Effector memory CD8-positive, alpha-beta T cell (primary cell): ENCODE measurements around the gene NALCN.

ENCODE experiments used
- ATAC-seq: fragments of 150-1000 bp; cut with Tn5 transposase; replicated peaks from 2 replicates; pipeline ENCODE4 v1.10.0; 2021; ENCODE audit warnings: mild to moderate bottlenecking, moderate library complexity
- DNase-seq, 3 experiments: peaks; one replicate each; pipeline ENCODE4 v3.0.0; 2021
- H3K27ac Mint-ChIP-seq, 2 donors: one replicate each; pipeline ENCODE4 v1.8.0; 2022; ENCODE audit warnings: mild to moderate bottlenecking in 2 of 2, mixed read lengths in 2 of 2, moderate library complexity in 2 of 2
- H3K27me3 Mint-ChIP-seq, 2 donors: one replicate each; pipeline ENCODE4 v1.8.0; 2022; ENCODE audit warnings: mixed read lengths in 2 of 2
- H3K36me3 Mint-ChIP-seq: one replicate; pipeline ENCODE4 v1.8.0; 2022; ENCODE audit warnings: mild to moderate bottlenecking, moderate library complexity, mixed read lengths; ENCODE audit not compliant: insufficient read depth
- H3K4me1 Mint-ChIP-seq, 2 donors: one replicate each; pipeline ENCODE4 v1.8.0; 2022; ENCODE audit warnings: low read depth in 2 of 2, mixed read lengths in 2 of 2
- H3K4me3 Mint-ChIP-seq, 2 donors: one replicate each; pipeline ENCODE4 v1.8.0; 2022; ENCODE audit warnings: mild to moderate bottlenecking in 2 of 2, mixed read lengths in 2 of 2, moderate library complexity in 2 of 2
- H3K9me3 Mint-ChIP-seq, 2 donors: one replicate each; pipeline ENCODE4 v1.8.0; 2022; ENCODE audit warnings: mixed read lengths in 2 of 2

NALCN gene

GRCh38 chr13:101058841-101059240 lies 357.5 kb downstream of the NALCN start:
- DNase-seq, result no peak
- peaks cover 0 to 4% of the 10 kb centered on the region in 2 donors for H3K4me1 Mint-ChIP-seq
- H3K27me3 Mint-ChIP-seq, result peaks cover 26 to 44% of the 10 kb centered on the region in 2 donors
- no peak for ATAC-seq
- no peak overlapping the region for H3K27ac Mint-ChIP-seq
- H3K36me3 Mint-ChIP-seq, result no peaks in the 10 kb centered on the region
- H3K4me3 Mint-ChIP-seq, result no peak overlapping the region
- no peaks in the 10 kb centered on the region for H3K9me3 Mint-ChIP-seq

- no peak overlapping the region for H3K27ac Mint-ChIP-seq
- H3K9me3 Mint-ChIP-seq, result no peaks in the 10 kb centered on the region
- H3K4me1 Mint-ChIP-seq, result peaks cover 0 to 4% of the 10 kb centered on the region in 2 donors
- H3K27me3 Mint-ChIP-seq, result peaks cover 16 to 19% of the 10 kb centered on the region in 2 donors
- H3K4me3 Mint-ChIP-seq, result no peak overlapping the region
- H3K36me3 Mint-ChIP-seq, result no peaks in the 10 kb centered on the region
- no peak for DNase-seq
- ATAC-seq, result no peak
Measured at GRCh38 chr13:101053301-101054093, 362.8 kb downstream of the NALCN start.

GRCh38 chr13:101049166-101049850 lies 367.0 kb downstream of the NALCN start:
- H3K9me3 Mint-ChIP-seq, result peaks cover 5 to 7% of the 10 kb centered on the region in 2 donors
- DNase-seq (no peak), ATAC-seq (no peak)
- H3K27ac Mint-ChIP-seq, result no peak overlapping the region
- no peaks in the 10 kb centered on the region for H3K4me1 Mint-ChIP-seq
- H3K4me3 Mint-ChIP-seq, result no peak overlapping the region
- H3K36me3 Mint-ChIP-seq, result no peaks in the 10 kb centered on the region
- H3K27me3 Mint-ChIP-seq, result peaks cover 0 to 19% of the 10 kb centered on the region in 2 donors

- Mint-ChIP-seq H3K27ac (no peak overlapping the region), H3K4me1 (no peaks in the 10 kb centered on the region), H3K27me3 (peaks cover 19 to 29% of the 10 kb centered on the region in 2 donors), H3K9me3 (peaks cover 8 to 18% of the 10 kb centered on the region in 2 donors), H3K4me3 (no peak overlapping the region), H3K36me3 (no peaks in the 10 kb centered on the region)
- DNase-seq, result no peak
- no peak for ATAC-seq
Measured at GRCh38 chr13:101036546-101036945, 379.8 kb downstream of the NALCN start.

GRCh38 chr13:101035119-101035620 lies 381.1 kb downstream of the NALCN start:
- Mint-ChIP-seq H3K36me3 (no peaks in the 10 kb centered on the region), H3K27ac (no peak overlapping the region), H3K9me3 (peaks cover 4 to 8% of the 10 kb centered on the region in 2 donors), H3K4me1 (no peaks in the 10 kb centered on the region), H3K4me3 (no peak overlapping the region), H3K27me3 (peaks cover 29% of the 10 kb centered on the region in 2 donors)
- no peak for ATAC-seq
- DNase-seq, result no peak

GRCh38 chr13:101026736-101027398 lies 389.4 kb downstream of the NALCN start:
- peaks cover 0 to 20% of the 10 kb centered on the region in 2 donors for H3K27me3 Mint-ChIP-seq
- H3K4me3 Mint-ChIP-seq, result no peak overlapping the region
- no peak overlapping the region for H3K27ac Mint-ChIP-seq
- no peaks in the 10 kb centered on the region for H3K36me3 Mint-ChIP-seq
- DNase-seq (no peak), ATAC-seq (no peak)
- no peaks in the 10 kb centered on the region for H3K4me1 Mint-ChIP-seq
- H3K9me3 Mint-ChIP-seq, result peaks cover 0 to under 1% of the 10 kb centered on the region in 2 donors

GRCh38 chr13:101026328-101026727 lies 390.0 kb downstream of the NALCN start:
- Mint-ChIP-seq H3K36me3 (no peaks in the 10 kb centered on the region), H3K9me3 (peaks cover 0 to under 1% of the 10 kb centered on the region in 2 donors), H3K27ac (no peak overlapping the region), H3K4me3 (no peak overlapping the region), H3K27me3 (peaks cover 0 to 17% of the 10 kb centered on the region in 2 donors), H3K4me1 (no peaks in the 10 kb centered on the region)
- ATAC-seq (no peak), DNase-seq (no peak)

- no peak for DNase-seq
- H3K27ac Mint-ChIP-seq, result no peak overlapping the region
- ATAC-seq, result no peak
Measured at GRCh38 chr13:101025925-101026324, 390.4 kb downstream of the NALCN start.

GRCh38 chr13:101025519-101025918 lies 390.8 kb downstream of the NALCN start:
- ATAC-seq (no peak), DNase-seq (no peak)
- Mint-ChIP-seq H3K36me3 (no peaks in the 10 kb centered on the region), H3K27ac (no peak overlapping the region), H3K4me1 (no peaks in the 10 kb centered on the region), H3K27me3 (peaks cover 2 to 11% of the 10 kb centered on the region in 2 donors), H3K9me3 (peaks cover 0 to 2% of the 10 kb centered on the region in 2 donors), H3K4me3 (no peak overlapping the region)

More at GRCh38 chr13:101025925-101026324, 390.4 kb downstream of the NALCN start:
- Mint-ChIP-seq H3K4me3 (no peak overlapping the region), H3K4me1 (no peaks in the 10 kb centered on the region), H3K27me3 (peaks cover 0 to 15% of the 10 kb centered on the region in 2 donors), H3K9me3 (peaks cover 0 to 2% of the 10 kb centered on the region in 2 donors), H3K36me3 (no peaks in the 10 kb centered on the region)

GRCh38 chr13:101019126-101019525 lies 397.2 kb downstream of the NALCN start:
- Mint-ChIP-seq H3K27me3 (peaks cover 30 to 52% of the 10 kb centered on the region in 2 donors), H3K4me1 (no peaks in the 10 kb centered on the region), H3K9me3 (peaks cover 0 to 5% of the 10 kb centered on the region in 2 donors), H3K4me3 (no peak overlapping the region), H3K27ac (no peak overlapping the region), H3K36me3 (no peaks in the 10 kb centered on the region)
- DNase-seq, result no peak
- ATAC-seq, result no peak

- DNase-seq (no peak), ATAC-seq (no peak)
- H3K4me3 Mint-ChIP-seq, result no peak overlapping the region
- no peak overlapping the region for H3K27ac Mint-ChIP-seq
- no peaks in the 10 kb centered on the region for H3K36me3 Mint-ChIP-seq
- H3K9me3 Mint-ChIP-seq, result peaks cover 0 to 5% of the 10 kb centered on the region in 2 donors
- H3K4me1 Mint-ChIP-seq, result no peaks in the 10 kb centered on the region
- peaks cover 30 to 52% of the 10 kb centered on the region in 2 donors for H3K27me3 Mint-ChIP-seq
Measured at GRCh38 chr13:101018720-101019119, 397.6 kb downstream of the NALCN start.

- no peaks in the 10 kb centered on the region for H3K4me1 Mint-ChIP-seq
- no peak overlapping the region for H3K4me3 Mint-ChIP-seq
- no peak overlapping the region for H3K27ac Mint-ChIP-seq
- H3K27me3 Mint-ChIP-seq, result peaks cover 36 to 52% of the 10 kb centered on the region in 2 donors
- ATAC-seq, result no peak
- no peaks in the 10 kb centered on the region for H3K36me3 Mint-ChIP-seq
- peaks cover 0 to 5% of the 10 kb centered on the region in 2 donors for H3K9me3 Mint-ChIP-seq
- DNase-seq, result no peak
Measured at GRCh38 chr13:101017123-101017872, 399.0 kb downstream of the NALCN start.

- no peak for ATAC-seq
- peaks cover 36 to 59% of the 10 kb centered on the region in 2 donors for H3K27me3 Mint-ChIP-seq
- no peaks in the 10 kb centered on the region for H3K4me1 Mint-ChIP-seq
- H3K27ac Mint-ChIP-seq, result no peak overlapping the region
- H3K4me3 Mint-ChIP-seq, result no peak overlapping the region
- no peaks in the 10 kb centered on the region for H3K36me3 Mint-ChIP-seq
- DNase-seq, result no peak
- peaks cover 0 to 5% of the 10 kb centered on the region in 2 donors for H3K9me3 Mint-ChIP-seq
Measured at GRCh38 chr13:101016475-101016874, 399.8 kb downstream of the NALCN start.
